Bronchial epithelial cell (primary cell): Measurements from ENCODE around the gene TTC7B. TPM values are rescaled to one million over a fixed set of nuclear protein-coding genes. Genes with fewer than 3 reads are reported as not detected.

Experiments
- DNase-seq: peaks from one replicate; pipeline ENCODE4 v3.0.0-alpha.2; 2010; ENCODE audit warnings: low read depth
- FAIRE-seq: peaks from 2 replicates; lab custom pipeline; 2011; peaks lifted over from hg19 to GRCh38; lab: Jason Lieb, UNC
- H3K27me3 ChIP-seq: 2 replicates; pipeline ENCODE4 v1.5.1; 2011; ENCODE audit warnings: low read length; ENCODE audit not compliant: control insufficient read depth, insufficient read depth
- H3K36me3 ChIP-seq: 2 replicates; pipeline ENCODE4 v1.5.1; 2011; ENCODE audit warnings: low read length; ENCODE audit not compliant: control insufficient read depth, insufficient read depth
- H3K4me3 ChIP-seq: 2 replicates; pipeline ENCODE4 v1.5.1; 2011; ENCODE audit warnings: mild to moderate bottlenecking, low read depth, low read length, control low read depth
- CTCF ChIP-seq: IDR thresholded peaks from 2 replicates; pipeline ENCODE4 v1.5.1; 2011; ENCODE audit warnings: mild to moderate bottlenecking, moderate library complexity, low read length, control low read depth, inconsistent platforms; ENCODE audit not compliant: insufficient read depth, severe bottlenecking
- total RNA-seq: library from RNA; depleted of rRNA; stranded (reverse); fragments of >200 nt; gene quantifications from 2 replicates; pipeline ENCODE4 v1.2.1, GENCODE V29; 2014

Gene TTC7B
- total RNA-seq, 1 donor from 2014 or later: 2.9 TPM

GRCh38 chr14:90671382-90672234 is 144.6 kb downstream of the TTC7B start:
- no peak for FAIRE-seq
- no peaks in the 10 kb centered on the region for H3K27me3 ChIP-seq
- no peak for TF ChIP-seq CTCF
- H3K36me3 ChIP-seq: no peaks in the 10 kb centered on the region
- no peak for DNase-seq
- H3K4me3 ChIP-seq: no peak overlapping the region

GRCh38 chr14:90669731-90670130 is 146.5 kb downstream of the TTC7B start:
- no peak overlapping the region for H3K4me3 ChIP-seq
- TF ChIP-seq CTCF: no peak
- H3K27me3 ChIP-seq: no peaks in the 10 kb centered on the region
- no peak for FAIRE-seq
- no peak for DNase-seq
- H3K36me3 ChIP-seq: no peaks in the 10 kb centered on the region

- Histone ChIP-seq H3K27me3 (no peaks in the 10 kb centered on the region), H3K4me3 (no peak overlapping the region), H3K36me3 (no peaks in the 10 kb centered on the region)
- no peak for DNase-seq
- TF ChIP-seq CTCF: no peak
- no peak for FAIRE-seq
Observed at GRCh38 chr14:90666571-90666970, 149.7 kb downstream of the TTC7B start.

- TF ChIP-seq CTCF: no peak
- no peak for FAIRE-seq
- Histone ChIP-seq H3K36me3 (no peaks in the 10 kb centered on the region), H3K4me3 (no peak overlapping the region), H3K27me3 (no peaks in the 10 kb centered on the region)
- no peak for DNase-seq
Observed at GRCh38 chr14:90665321-90666000, 150.8 kb downstream of the TTC7B start.

GRCh38 chr14:90664911-90665310 is 151.3 kb downstream of the TTC7B start:
- Histone ChIP-seq H3K36me3 (no peaks in the 10 kb centered on the region), H3K4me3 (no peak overlapping the region), H3K27me3 (no peaks in the 10 kb centered on the region)
- no peak for FAIRE-seq
- no peak for DNase-seq
- no peak for TF ChIP-seq CTCF
